Caco-2 (cell line): ENCODE results near the gene CARHSP1. TPM values are rescaled to one million over a fixed set of nuclear protein-coding genes. Genes with fewer than 3 reads are reported as not detected.

ENCODE experiments used
- BruUV-seq: library from RNA; stranded (reverse); fragments of 400-500 nt; replicated peaks from 2 replicates; lab custom pipeline; 2021; lab: Mats Ljungman, UMichigan
- CTCF ChIA-PET: fragments of 300-600 bp; sonication (Branson Sonifier 250); formaldehyde crosslinking; loops from one replicate; lab custom pipeline; 2022; ENCODE audit warnings: antibody characterized with exemption; lab: Charles Lee
- POLR2A ChIA-PET: fragments of 300-600 bp; sonication (Branson Sonifier 250); formaldehyde crosslinking; loops from one replicate; lab custom pipeline; 2022; ENCODE audit warnings: antibody characterized with exemption; lab: Charles Lee
- DNase-seq, 2 experiments: peaks; one replicate each; pipeline versions ENCODE4 v3.0.0 to v3.0.0-alpha.2; 2020 to 2022
- H3K27me3 ChIP-seq: replicated peaks from 2 replicates; pipeline ENCODE4 v1.6.0; 2011; ENCODE audit warnings: low read length; ENCODE audit not compliant: control insufficient read depth, insufficient read depth
- H3K36me3 ChIP-seq: 2 replicates; pipeline ENCODE4 v1.5.1; 2011; ENCODE audit warnings: low read length; ENCODE audit not compliant: control insufficient read depth, insufficient read depth
- H3K4me1 ChIP-seq: fragments of 250-450 bp; sonication (Bioruptor Pico); 2 replicates; pipeline ENCODE4 v1.5.1; 2020; ENCODE audit warnings: mild to moderate bottlenecking
- H3K4me3 ChIP-seq: 2 replicates; pipeline ENCODE4 v1.5.1; 2011; ENCODE audit warnings: low read depth, mild to moderate bottlenecking, control low read depth, low read length
- H3K9me3 ChIP-seq: fragments of 250-450 bp; sonication (Bioruptor Pico); 2 replicates; pipeline ENCODE4 v1.5.1; 2020; ENCODE audit warnings: mild to moderate bottlenecking, moderate library complexity
- H3K27ac Mint-ChIP-seq: one replicate; pipeline ENCODE4 v1.8.0; 2022; ENCODE audit warnings: mixed read lengths; ENCODE audit not compliant: unreplicated experiment
- H3K27me3 Mint-ChIP-seq: one replicate; pipeline ENCODE4 v1.8.0; 2022; ENCODE audit warnings: mixed read lengths; ENCODE audit not compliant: insufficient read depth, unreplicated experiment
- H3K36me3 Mint-ChIP-seq: one replicate; pipeline ENCODE4 v1.8.0; 2022; ENCODE audit warnings: mild to moderate bottlenecking, mixed read lengths; ENCODE audit not compliant: insufficient read depth, unreplicated experiment
- H3K4me1 Mint-ChIP-seq: one replicate; pipeline ENCODE4 v1.8.0; 2022; ENCODE audit warnings: low read depth, mixed read lengths; ENCODE audit not compliant: unreplicated experiment
- H3K4me3 Mint-ChIP-seq: one replicate; pipeline ENCODE4 v1.8.0; 2022; ENCODE audit warnings: mild to moderate bottlenecking, moderate library complexity, mixed read lengths; ENCODE audit not compliant: unreplicated experiment
- H3K9me3 Mint-ChIP-seq: one replicate; pipeline ENCODE4 v1.8.0; 2022; ENCODE audit warnings: mixed read lengths; ENCODE audit not compliant: unreplicated experiment
- intact Hi-C: fragments of 100-400 bp; cut with micrococcal nuclease; formaldehyde crosslinking; loops from one replicate; pipeline ENCODE4 v1.10.0; 2022; ENCODE audit not compliant: unreplicated experiment
- total RNA-seq: library from RNA; stranded (reverse); gene quantifications from 2 replicates; pipeline ENCODE4 v1.2.3, GENCODE V29; 2022
- TF ChIP-seq, protein P1 (sequence below), 2 experiments: fragments of 200-600 bp in 1 of 2; IDR thresholded peaks; 1 replicate in 1 of 2; 2 replicates in 1 of 2; pipeline versions ENCODE4 v1.5.1 to v1.8.0; 2011 to 2022; ENCODE audit warnings: antibody characterized with exemption in 1 of 2, control low read depth in 1 of 2, inconsistent platforms in 1 of 2, low read depth in 1 of 2, low read length in 1 of 2, mild to moderate bottlenecking in 1 of 2, moderate library complexity in 1 of 2; ENCODE audit not compliant: insufficient read depth in 1 of 2, severe bottlenecking in 1 of 2, unreplicated experiment in 1 of 2

Gene CARHSP1
- total RNA-seq, 1 experiment from 2014 or later: 103 TPM

DNA sequence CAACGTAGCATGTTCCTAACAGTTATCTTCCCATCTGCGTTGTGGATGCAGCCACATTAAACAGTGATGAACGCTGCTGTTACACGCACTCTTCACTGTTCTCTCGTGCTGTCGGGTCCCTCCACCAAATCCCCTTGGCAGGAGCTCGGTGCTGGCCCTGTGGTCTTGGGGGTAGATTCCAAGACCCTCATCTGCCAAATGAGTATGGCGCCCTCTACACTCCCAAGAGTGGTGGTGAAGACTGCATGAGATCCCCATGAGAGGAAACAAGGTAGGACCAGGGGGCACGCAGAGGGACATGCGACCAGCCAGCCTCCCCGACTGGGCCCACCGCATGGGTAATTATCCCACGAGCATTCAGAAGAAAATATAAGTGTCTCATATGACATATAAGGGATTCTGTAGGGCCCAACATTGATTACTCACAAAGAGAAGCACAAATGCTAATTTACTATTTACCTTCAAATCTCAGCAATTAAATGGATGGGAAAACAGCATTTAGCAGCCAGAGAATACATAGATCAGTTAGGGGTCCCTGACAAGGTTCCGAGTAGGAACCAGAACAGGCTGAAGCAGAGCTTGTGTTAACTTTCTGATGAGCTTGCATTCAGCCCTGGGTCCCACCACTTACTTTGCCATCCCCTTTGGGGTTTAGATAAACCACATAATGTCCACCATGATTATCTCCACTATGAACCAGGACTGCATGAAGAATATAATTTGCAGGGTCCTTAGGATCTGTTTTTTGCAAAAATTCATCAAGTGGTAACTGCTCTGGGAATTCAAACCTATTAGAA lies 37.2 kb upstream of the CARHSP1 start:
- H3K27me3 Mint-ChIP-seq: no peaks in the 10 kb centered on the region
- Histone ChIP-seq H3K27me3 (no peaks in the 10 kb centered on the region), H3K4me1 (peaks cover 17% of the 10 kb centered on the region), H3K4me3 (no peak overlapping the region), H3K9me3 (no peaks in the 10 kb centered on the region), H3K36me3 (peaks cover 5% of the 10 kb centered on the region; the same call in 1 of the 2 replicates)
- peaks cover 20% of the 10 kb centered on the region for H3K4me1 Mint-ChIP-seq
- TF ChIP-seq, protein P1, sequence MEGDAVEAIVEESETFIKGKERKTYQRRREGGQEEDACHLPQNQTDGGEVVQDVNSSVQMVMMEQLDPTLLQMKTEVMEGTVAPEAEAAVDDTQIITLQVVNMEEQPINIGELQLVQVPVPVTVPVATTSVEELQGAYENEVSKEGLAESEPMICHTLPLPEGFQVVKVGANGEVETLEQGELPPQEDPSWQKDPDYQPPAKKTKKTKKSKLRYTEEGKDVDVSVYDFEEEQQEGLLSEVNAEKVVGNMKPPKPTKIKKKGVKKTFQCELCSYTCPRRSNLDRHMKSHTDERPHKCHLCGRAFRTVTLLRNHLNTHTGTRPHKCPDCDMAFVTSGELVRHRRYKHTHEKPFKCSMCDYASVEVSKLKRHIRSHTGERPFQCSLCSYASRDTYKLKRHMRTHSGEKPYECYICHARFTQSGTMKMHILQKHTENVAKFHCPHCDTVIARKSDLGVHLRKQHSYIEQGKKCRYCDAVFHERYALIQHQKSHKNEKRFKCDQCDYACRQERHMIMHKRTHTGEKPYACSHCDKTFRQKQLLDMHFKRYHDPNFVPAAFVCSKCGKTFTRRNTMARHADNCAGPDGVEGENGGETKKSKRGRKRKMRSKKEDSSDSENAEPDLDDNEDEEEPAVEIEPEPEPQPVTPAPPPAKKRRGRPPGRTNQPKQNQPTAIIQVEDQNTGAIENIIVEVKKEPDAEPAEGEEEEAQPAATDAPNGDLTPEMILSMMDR (IDR thresholded peaks at IDR 0.05; ENCODE audit: insufficient read depth in 1 of 2, low read depth in 1 of 2, low read length in 1 of 2, severe bottlenecking in 1 of 2, unreplicated experiment in 1 of 2): peak in 1 of 2 experiments; percentile 27
- CTCF ChIA-PET: interaction anchor here (2.1 kb wide), 1 partner anchor 103 kb away, joined by 8 read pairs; no protein-coding TSS in a partner anchor
- DNase-seq: no peak
- no peak overlapping the region for H3K4me3 Mint-ChIP-seq
- H3K9me3 Mint-ChIP-seq: no peaks in the 10 kb centered on the region
- POLR2A ChIA-PET: no interaction called here
- peaks cover 88% of the 10 kb centered on the region for H3K36me3 Mint-ChIP-seq
- H3K27ac Mint-ChIP-seq: peak overlapping the region; percentile 22
- intact Hi-C loops: loop anchor here (1.0 kb wide), 3 partner anchors 30 to 127 kb away; no protein-coding TSS in a partner anchor
- BruUV-seq: no TSS peak

DNA sequence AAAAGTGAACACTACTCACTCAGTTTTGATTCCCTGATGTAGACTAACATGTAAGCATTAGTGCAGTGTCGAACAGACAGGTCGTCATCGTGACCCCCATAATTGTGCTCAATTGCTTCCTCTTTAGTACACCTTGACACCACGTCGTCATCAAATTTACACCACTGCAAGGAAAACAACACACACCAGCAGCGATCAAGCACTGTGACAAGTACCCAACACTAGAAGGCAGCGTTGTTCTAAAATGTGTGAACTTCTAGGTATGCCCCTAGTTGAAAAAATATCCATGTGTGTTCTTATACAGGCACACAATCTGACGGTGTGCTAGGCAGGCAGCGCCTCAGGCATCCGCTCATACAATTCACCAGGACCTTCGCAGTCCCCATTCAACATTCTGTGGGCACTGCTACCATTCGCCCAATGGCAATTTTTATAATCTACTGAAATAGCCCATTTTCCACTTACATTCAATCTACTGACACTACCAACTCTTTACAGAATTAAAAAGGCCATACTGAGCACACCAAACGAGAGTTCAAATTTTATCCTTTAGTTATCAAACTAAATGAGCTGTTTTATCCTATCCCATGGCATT lies 36.5 kb upstream of the CARHSP1 start:
- TF ChIP-seq, protein P1 (IDR thresholded peaks at IDR 0.05; ENCODE audit: insufficient read depth in 1 of 2, low read depth in 1 of 2, low read length in 1 of 2, severe bottlenecking in 1 of 2, unreplicated experiment in 1 of 2): peak; percentile 35 to 64
- Histone ChIP-seq H3K36me3 (peaks cover 5% of the 10 kb centered on the region; the same call in 1 of the 2 replicates), H3K4me3 (no peak overlapping the region), H3K9me3 (no peaks in the 10 kb centered on the region), H3K4me1 (peaks cover 10% of the 10 kb centered on the region), H3K27me3 (no peaks in the 10 kb centered on the region)
- Mint-ChIP-seq H3K9me3 (no peaks in the 10 kb centered on the region), H3K4me1 (peaks cover 13% of the 10 kb centered on the region), H3K4me3 (no peak overlapping the region), H3K27ac (peak overlapping the region; percentile 22), H3K36me3 (peaks cover 88% of the 10 kb centered on the region), H3K27me3 (no peaks in the 10 kb centered on the region)
- no TSS peak for BruUV-seq
- intact Hi-C loops: loop anchor here (1.0 kb wide), 3 partner anchors 31 to 128 kb away; no protein-coding TSS in a partner anchor
- peak in 1 of 2 experiments; percentile 42 for DNase-seq
- ChIA-PET CTCF (interaction anchor here (2.1 kb wide), 1 partner anchor 103 kb away, joined by 8 read pairs; no protein-coding TSS in a partner anchor), POLR2A (no interaction called here)

DNA sequence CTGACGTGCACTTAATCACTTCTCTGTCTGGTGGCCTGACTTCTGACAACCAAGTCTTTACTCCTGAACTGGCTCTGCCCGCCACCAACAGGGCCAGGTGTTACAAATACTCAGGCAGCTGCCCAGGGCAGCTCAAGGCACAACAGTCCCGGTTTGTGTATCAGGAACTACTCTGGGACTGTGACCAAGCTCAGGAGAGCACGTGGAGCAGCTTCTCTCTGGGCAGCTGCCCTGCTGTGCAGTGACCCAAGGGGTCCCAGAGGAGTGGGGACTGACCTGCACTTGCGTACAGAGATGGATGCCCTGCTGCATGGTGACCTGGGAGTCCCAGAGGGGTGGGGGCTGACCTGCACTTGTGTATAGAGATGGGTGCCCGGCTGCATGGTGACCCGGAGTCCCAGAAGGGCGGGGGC lies 35.2 kb upstream of the CARHSP1 start:
- Histone ChIP-seq H3K27me3 (no peaks in the 10 kb centered on the region), H3K9me3 (no peaks in the 10 kb centered on the region), H3K4me3 (no peak overlapping the region), H3K36me3 (peaks cover 6% of the 10 kb centered on the region; the same call in 1 of the 2 replicates), H3K4me1 (peaks cover 5% of the 10 kb centered on the region; the same call in 1 of the 2 replicates)
- no peak overlapping the region for H3K27ac Mint-ChIP-seq
- no peaks in the 10 kb centered on the region for H3K9me3 Mint-ChIP-seq
- TF ChIP-seq, protein P1 (IDR thresholded peaks at IDR 0.05; ENCODE audit: insufficient read depth in 1 of 2, low read depth in 1 of 2, low read length in 1 of 2, severe bottlenecking in 1 of 2, unreplicated experiment in 1 of 2): no peak
- no TSS peak for BruUV-seq
- peaks cover 10% of the 10 kb centered on the region for H3K4me1 Mint-ChIP-seq
- POLR2A ChIA-PET: no interaction called here
- CTCF ChIA-PET: no interaction called here
- no peak overlapping the region for H3K4me3 Mint-ChIP-seq
- peaks cover 91% of the 10 kb centered on the region for H3K36me3 Mint-ChIP-seq
- no peak for DNase-seq
- intact Hi-C loops: no loop called here
- no peaks in the 10 kb centered on the region for H3K27me3 Mint-ChIP-seq
